ENCODE data around the gene SUMO3.

- TF ChIP-seq POLR2A (IDR thresholded peaks at IDR 0.05; ENCODE audit: low read depth, low read length) (no peak), EZH2 (IDR thresholded peaks at IDR 0.05; ENCODE audit: borderline replicate concordance, low read depth, low read length, severe bottlenecking) (no peak), POLR2AphosphoS5 (IDR thresholded peaks at IDR 0.05; ENCODE audit: insufficient read depth, low read depth, low read length) (no peak), CTCF (IDR thresholded peaks at IDR 0.05; ENCODE audit: extremely low read depth in 1 of 2, insufficient read depth in 1 of 2, low read depth in 1 of 2, low read length in 2 of 2) (no peak), MAX (IDR thresholded peaks at IDR 0.05; ENCODE audit: insufficient read depth, insufficient read length) (no peak), MYC (IDR thresholded peaks at IDR 0.05; ENCODE audit: low read depth, low read length) (no peak)
Observed at GRCh38 chr21:44846485-44847260, 28.8 kb upstream of the SUMO3 start.

Measured in endothelial cell of umbilical vein (primary cell).